Neural cell (in vitro differentiated cells): Measurements from ENCODE around the gene CD83. TPM values are rescaled to one million over a fixed set of nuclear protein-coding genes. Genes with fewer than 3 reads are reported as not detected.

Experiments used
- H2AFZ ChIP-seq: fragments of 200-600, 300-800 bp; sonication (generic), shearing (Covaris generic); 2 replicates; pipeline ENCODE4 v1.6.0; 2014; ENCODE audit warnings: low read depth, mild to moderate bottlenecking, antibody characterized with exemption, low read length, moderate library complexity
- H3F3A ChIP-seq: fragments of 200-600 bp; shearing (Covaris generic); 2 replicates; pipeline ENCODE4 v1.6.1; 2016; ENCODE audit warnings: mild to moderate bottlenecking, moderate library complexity, mixed read lengths, antibody characterized with exemption, low read length; ENCODE audit not compliant: insufficient read depth, poor library complexity, severe bottlenecking
- H3K27ac ChIP-seq: fragments of 200-600, 300-800 bp; sonication (generic), shearing (Covaris generic); 2 replicates; pipeline ENCODE4 v1.5.1; 2014; ENCODE audit warnings: mild to moderate bottlenecking, low read length, moderate library complexity
- H3K27me3 ChIP-seq: fragments of 300-800, 200-600 bp; sonication (generic), shearing (Covaris generic); 2 replicates; pipeline ENCODE4 v1.6.0; 2014; ENCODE audit warnings: mild to moderate bottlenecking, low read depth, low read length, moderate library complexity; ENCODE audit not compliant: insufficient read depth
- H3K36me3 ChIP-seq: fragments of 300-800, 200-600 bp; sonication (generic), shearing (Covaris generic); 2 replicates; pipeline ENCODE4 v1.5.1; 2014; ENCODE audit warnings: mild to moderate bottlenecking, antibody characterized with exemption, low read length, moderate library complexity; ENCODE audit not compliant: insufficient read depth
- H3K4me2 ChIP-seq: fragments of 300-800, 200-600 bp; sonication (generic), shearing (Covaris generic); 2 replicates; pipeline ENCODE4 v1.6.0; 2014; ENCODE audit warnings: mild to moderate bottlenecking, low read length
- H3K4me3 ChIP-seq: fragments of 300-800, 200-600 bp; sonication (generic), shearing (Covaris generic); 2 replicates; pipeline ENCODE4 v1.5.1; 2014; ENCODE audit warnings: mild to moderate bottlenecking, low read length, moderate library complexity
- H3K79me2 ChIP-seq: fragments of 200-600 bp; shearing (Covaris generic); replicated peaks from 2 replicates; pipeline ENCODE4 v1.6.0; 2014; ENCODE audit warnings: mild to moderate bottlenecking, low read length, moderate library complexity; ENCODE audit not compliant: insufficient read depth
- H3K9ac ChIP-seq: fragments of 300-800, 200-600 bp; sonication (generic), shearing (Covaris generic); 2 replicates; pipeline ENCODE4 v1.6.1; 2016; ENCODE audit warnings: mild to moderate bottlenecking, low read length, mixed read lengths
- H3K9me2 ChIP-seq: fragments of 200-600 bp; shearing (Covaris generic); 2 replicates; pipeline ENCODE4 v1.6.1; 2016; ENCODE audit warnings: mild to moderate bottlenecking, low read length, mixed read lengths; ENCODE audit not compliant: insufficient read depth
- H3K9me3 ChIP-seq: fragments of 200-600, 300-800 bp; sonication (generic), shearing (Covaris generic); 2 replicates; pipeline ENCODE4 v1.6.1; 2016; ENCODE audit warnings: mild to moderate bottlenecking, mixed run types, low read length, moderate library complexity, mixed read lengths
- H4K20me1 ChIP-seq: fragments of 200-600 bp; shearing (Covaris generic); 2 replicates; pipeline ENCODE4 v1.6.1; 2016; ENCODE audit warnings: mild to moderate bottlenecking, mixed run types; ENCODE audit not compliant: insufficient read depth
- EP300 ChIP-seq: fragments of 450-650 bp; conservative IDR thresholded peaks from 2 replicates; pipeline ENCODE4 v1.6.1; 2014; ENCODE audit warnings: antibody characterized with exemption, mild to moderate bottlenecking, moderate library complexity; ENCODE audit not compliant: poor library complexity, severe bottlenecking
- EZH2 ChIP-seq: fragments of 200-600, 300-800 bp; shearing (Covaris generic), sonication (generic); IDR thresholded peaks from 2 replicates; pipeline ENCODE4 v1.6.1; 2014; ENCODE audit warnings: antibody characterized with exemption, low read length, borderline replicate concordance, mild to moderate bottlenecking; ENCODE audit not compliant: insufficient read depth, poor library complexity, severe bottlenecking
- MXI1 ChIP-seq: fragments of 450-650 bp; conservative IDR thresholded peaks from 2 replicates; pipeline ENCODE4 v1.6.1; 2014; ENCODE audit warnings: antibody characterized with exemption, mild to moderate bottlenecking; ENCODE audit not compliant: poor library complexity, severe bottlenecking
- POLR2AphosphoS5 ChIP-seq: IDR thresholded peaks from 2 replicates; pipeline ENCODE4 v1.6.1; 2012
- RAD21 ChIP-seq: fragments of 450-650 bp; conservative IDR thresholded peaks from 2 replicates; pipeline ENCODE4 v1.6.1; 2014; ENCODE audit warnings: antibody characterized with exemption, mild to moderate bottlenecking, moderate library complexity
- REST ChIP-seq: IDR thresholded peaks from 2 replicates; pipeline ENCODE4 v1.6.1; 2012; ENCODE audit warnings: borderline replicate concordance
- SMC3 ChIP-seq: fragments of 450-650 bp; conservative IDR thresholded peaks from 2 replicates; pipeline ENCODE4 v1.6.1; 2014; ENCODE audit warnings: antibody characterized with exemption, mild to moderate bottlenecking, moderate library complexity; ENCODE audit not compliant: poor library complexity
- TAF1 ChIP-seq: IDR thresholded peaks from 2 replicates; pipeline ENCODE4 v1.6.1; 2012; ENCODE audit warnings: low read depth
- polyA plus RNA-seq: library from polyadenylated mRNA; depleted of rRNA; stranded (reverse); fragments of >200 nt; gene quantifications from 2 replicates; pipeline ENCODE4 v1.2.3, GENCODE V29; 2014
- TF ChIP-seq, protein P1 (sequence below): fragments of 450-650 bp; IDR thresholded peaks from 2 replicates; pipeline ENCODE4 v1.5.1; 2014; ENCODE audit warnings: antibody characterized with exemption, mild to moderate bottlenecking, moderate library complexity; ENCODE audit not compliant: poor library complexity, severe bottlenecking

The CD83 gene
- polyA plus RNA-seq, 1 donor from 2014 or later = 17.0 TPM

- Histone ChIP-seq H3K27ac (no peak overlapping the region), H3K79me2 (no peaks in the 10 kb centered on the region), H3K9ac (no peak overlapping the region), H3K4me3 (no peak overlapping the region), H3K27me3 (no peaks in the 10 kb centered on the region), H3K9me2 (no peaks in the 10 kb centered on the region), H3F3A (no peaks in the 10 kb centered on the region), H3K9me3 (peaks cover 7% of the 10 kb centered on the region), H4K20me1 (no peaks in the 10 kb centered on the region), H3K36me3 (no peaks in the 10 kb centered on the region), H2AFZ (no peak overlapping the region), H3K4me2 (no peak overlapping the region)
- TF ChIP-seq POLR2AphosphoS5 (no peak), EZH2 (no peak), MXI1 (no peak), RAD21 (no peak), SMC3 (no peak), REST (no peak), EP300 (no peak), TAF1 (no peak)
- TF ChIP-seq, protein P1, sequence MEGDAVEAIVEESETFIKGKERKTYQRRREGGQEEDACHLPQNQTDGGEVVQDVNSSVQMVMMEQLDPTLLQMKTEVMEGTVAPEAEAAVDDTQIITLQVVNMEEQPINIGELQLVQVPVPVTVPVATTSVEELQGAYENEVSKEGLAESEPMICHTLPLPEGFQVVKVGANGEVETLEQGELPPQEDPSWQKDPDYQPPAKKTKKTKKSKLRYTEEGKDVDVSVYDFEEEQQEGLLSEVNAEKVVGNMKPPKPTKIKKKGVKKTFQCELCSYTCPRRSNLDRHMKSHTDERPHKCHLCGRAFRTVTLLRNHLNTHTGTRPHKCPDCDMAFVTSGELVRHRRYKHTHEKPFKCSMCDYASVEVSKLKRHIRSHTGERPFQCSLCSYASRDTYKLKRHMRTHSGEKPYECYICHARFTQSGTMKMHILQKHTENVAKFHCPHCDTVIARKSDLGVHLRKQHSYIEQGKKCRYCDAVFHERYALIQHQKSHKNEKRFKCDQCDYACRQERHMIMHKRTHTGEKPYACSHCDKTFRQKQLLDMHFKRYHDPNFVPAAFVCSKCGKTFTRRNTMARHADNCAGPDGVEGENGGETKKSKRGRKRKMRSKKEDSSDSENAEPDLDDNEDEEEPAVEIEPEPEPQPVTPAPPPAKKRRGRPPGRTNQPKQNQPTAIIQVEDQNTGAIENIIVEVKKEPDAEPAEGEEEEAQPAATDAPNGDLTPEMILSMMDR = no peak
Measured at GRCh38 chr6:14172562-14172961, 55.0 kb downstream of the CD83 start.

DNA sequence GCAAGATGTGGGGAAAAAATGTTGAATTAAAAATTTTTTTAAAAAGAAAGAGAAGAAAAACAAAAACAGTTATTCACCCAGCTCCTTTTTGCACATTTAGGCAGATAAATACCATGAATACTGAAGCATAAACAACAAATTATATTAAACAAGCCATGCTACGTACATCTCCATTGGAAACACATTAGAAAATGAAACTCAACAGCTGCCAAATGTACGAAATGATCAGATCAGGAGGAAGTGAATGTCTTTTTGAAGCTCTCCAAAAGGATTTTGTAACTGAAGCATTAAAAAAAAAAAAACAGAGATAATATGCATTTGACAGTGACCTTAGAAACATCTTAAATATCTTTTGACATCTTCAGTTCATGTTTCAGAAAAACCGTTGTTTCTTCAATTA lies 56.7 kb downstream of the CD83 start:
- Histone ChIP-seq H3K9ac (no peak overlapping the region), H3K9me2 (no peaks in the 10 kb centered on the region), H3K4me2 (no peak overlapping the region), H3F3A (no peaks in the 10 kb centered on the region), H3K79me2 (no peaks in the 10 kb centered on the region), H3K9me3 (peaks cover 7% of the 10 kb centered on the region), H3K4me3 (no peak overlapping the region), H3K27ac (no peak overlapping the region), H2AFZ (no peak overlapping the region), H3K27me3 (no peaks in the 10 kb centered on the region), H4K20me1 (no peaks in the 10 kb centered on the region), H3K36me3 (no peaks in the 10 kb centered on the region)
- no peak for TF ChIP-seq RAD21
- no peak for TF ChIP-seq EZH2
- no peak for TF ChIP-seq EP300
- TF ChIP-seq REST = no peak
- TF ChIP-seq MXI1 = no peak
- no peak for TF ChIP-seq SMC3
- no peak for TF ChIP-seq TAF1
- TF ChIP-seq, protein P1 = no peak
- TF ChIP-seq POLR2AphosphoS5 = no peak
